B cell (primary cell): ENCODE data around the gene TBCEL. TPM values are rescaled to one million over a fixed set of nuclear protein-coding genes. Genes with fewer than 3 reads are reported as not detected.

Experiments used
- ATAC-seq: fragments of 200-7000 bp; cut with Tn5 transposase; one replicate; pipeline ENCODE4 v1.10.0; 2021; ENCODE audit warnings: low read depth, mild to moderate bottlenecking, moderate number of reproducible peaks, moderate library complexity
- CTCF ChIA-PET: fragments of 350-600 bp; sonication (Branson Sonifier 250); formaldehyde crosslinking; loops from one replicate; lab custom pipeline; 2021; ENCODE audit warnings: antibody characterized with exemption, inconsistent platforms; lab: Charles Lee
- POLR2A ChIA-PET: fragments of 350-600 bp; sonication (Branson Sonifier 250); formaldehyde crosslinking; loops from one replicate; lab custom pipeline; 2021; ENCODE audit warnings: antibody characterized with exemption; lab: Charles Lee
- DNase-seq: peaks from one replicate; pipeline ENCODE4 v3.0.0; 2013
- H2AFZ ChIP-seq: 2 replicates; pipeline ENCODE4 v1.6.1; 2012; ENCODE audit warnings: mild to moderate bottlenecking, low read depth, low read length; ENCODE audit not compliant: insufficient read depth, poor library complexity, severe bottlenecking
- H3K27ac ChIP-seq, 2 donors: 1 replicate in 1 of 2; 2 replicates in 1 of 2; pipeline ENCODE4 v1.5.1; 2012 to 2013; ENCODE audit warnings: low read length in 2 of 2, mild to moderate bottlenecking in 2 of 2, moderate library complexity in 1 of 2
- H3K27me3 ChIP-seq, 4 experiments: fragments of 200-600 bp in 1 of 4; sonication (generic) in 1 of 4; replicated peaks in 1 of 4; 1 replicate in 2 of 4; 2 replicates in 2 of 4; pipeline versions ENCODE4 v1.6.1 to v1.7.0; 2013 to 2016; ENCODE audit warnings: low read length in 3 of 4, mild to moderate bottlenecking in 2 of 4, mixed read lengths in 1 of 4, moderate library complexity in 1 of 4; ENCODE audit not compliant: insufficient read depth in 4 of 4, control insufficient read depth in 3 of 4; ENCODE audit errors: control extremely low read depth in 1 of 4
- H3K36me3 ChIP-seq, 2 experiments: replicated peaks in 1 of 2; 1 replicate in 1 of 2; 2 replicates in 1 of 2; pipeline versions ENCODE4 v1.6.1 to v1.7.1; 2013; ENCODE audit warnings: low read length in 1 of 2; ENCODE audit not compliant: insufficient read depth in 2 of 2, control insufficient read depth in 1 of 2; ENCODE audit errors: control extremely low read depth in 1 of 2, extremely low read depth in 1 of 2
- H3K4me1 ChIP-seq, 2 donors: fragments of 200-600 bp in 1 of 2; sonication (generic) in 1 of 2; 1 replicate in 1 of 2; 2 replicates in 1 of 2; pipeline versions ENCODE4 v1.5.1 to v1.6.1; 2013 to 2017; ENCODE audit warnings: low read length in 2 of 2; ENCODE audit not compliant: control insufficient read depth in 2 of 2, insufficient read depth in 2 of 2
- H3K4me2 ChIP-seq: replicated peaks from 2 replicates; pipeline ENCODE3; 2012; ENCODE audit warnings: mild to moderate bottlenecking, low read depth, low read length; ENCODE audit not compliant: poor library complexity, severe bottlenecking
- H3K4me3 ChIP-seq, 5 experiments: fragments of 200-600 bp in 1 of 5; sonication (generic) in 1 of 5; 1 replicate in 3 of 5; 2 replicates in 2 of 5; pipeline versions ENCODE4 v1.5.1 to v1.7.0; 2011 to 2016; ENCODE audit warnings: low read length in 4 of 5, mild to moderate bottlenecking in 4 of 5, low read depth in 2 of 5, control low read depth in 1 of 5, moderate library complexity in 1 of 5; ENCODE audit not compliant: insufficient read depth in 1 of 5; ENCODE audit errors: control extremely low read depth in 1 of 5, extremely low read depth in 1 of 5
- H3K79me2 ChIP-seq: fragments of 200-600 bp; sonication (generic); one replicate; pipeline ENCODE4 v1.6.0; 2016; ENCODE audit warnings: low read length; ENCODE audit not compliant: control insufficient read depth, insufficient read depth
- H3K9ac ChIP-seq: fragments of 200-600 bp; sonication (generic); 2 replicates; pipeline ENCODE4 v1.6.1; 2017; ENCODE audit warnings: mild to moderate bottlenecking, low read length, moderate library complexity
- H3K9me3 ChIP-seq, 3 donors: one replicate each; pipeline versions ENCODE4 v1.6.1 to v1.7.1; 2013; ENCODE audit warnings: low read length in 2 of 3; ENCODE audit not compliant: control insufficient read depth in 2 of 3, insufficient read depth in 1 of 3; ENCODE audit errors: control extremely low read depth in 1 of 3
- H4K20me1 ChIP-seq: 2 replicates; pipeline ENCODE4 v1.6.0; 2012; ENCODE audit warnings: mild to moderate bottlenecking, low read length; ENCODE audit not compliant: insufficient read depth, control insufficient read depth, poor library complexity, severe bottlenecking
- H3K27ac Mint-ChIP-seq: one replicate; pipeline ENCODE4 v1.8.0; 2021; ENCODE audit warnings: mixed read lengths
- H3K27me3 Mint-ChIP-seq: one replicate; pipeline ENCODE4 v1.8.0; 2021; ENCODE audit warnings: mixed read lengths
- H3K4me1 Mint-ChIP-seq: one replicate; pipeline ENCODE4 v1.8.0; 2021; ENCODE audit warnings: mixed read lengths
- H3K4me3 Mint-ChIP-seq: one replicate; pipeline ENCODE4 v1.8.0; 2021; ENCODE audit warnings: mixed read lengths
- H3K9me3 Mint-ChIP-seq: one replicate; pipeline ENCODE4 v1.8.0; 2022; ENCODE audit warnings: mixed read lengths; ENCODE audit not compliant: insufficient read depth
- EZH2 ChIP-seq: IDR thresholded peaks from 2 replicates; pipeline ENCODE4 v1.6.1; 2012; ENCODE audit warnings: borderline replicate concordance, low read depth, mild to moderate bottlenecking, moderate library complexity, low read length; ENCODE audit not compliant: insufficient read depth, poor library complexity, severe bottlenecking
- WGBS: methylation state at CpG from one replicate; pipeline ENCODE4 v1.1.5; 2013; ENCODE audit warnings: missing lambda C conversion rate; ENCODE audit not compliant: insufficient coverage; 5-methylcytosine and 5-hydroxymethylcytosine counted together
- intact Hi-C: fragments of 100-400 bp; cut with micrococcal nuclease; formaldehyde crosslinking; loops from one replicate; pipeline ENCODE4 v1.10.0; 2022
- polyA plus RNA-seq: library from polyadenylated mRNA; depleted of rRNA; stranded (reverse); fragments of >200 nt; gene quantifications from 2 replicates; pipeline ENCODE4 v1.2.3, GENCODE V29; 2012
- total RNA-seq, 2 donors: library from RNA; stranded (reverse); fragments of 120-200 nt in 1 of 2; gene quantifications; 1 replicate in 1 of 2; 2 replicates in 1 of 2; pipeline versions ENCODE4 v1.2.3 to v1.2.4, GENCODE V29; 2013 to 2022
- TF ChIP-seq, protein P1 (sequence below): fragments of 200-600 bp; IDR thresholded peaks from one replicate; pipeline ENCODE4 v1.8.0; 2022; ENCODE audit warnings: antibody characterized with exemption, mild to moderate bottlenecking

TBCEL gene
- total and polyA plus RNA-seq, 2 donors (not counting 1 experiment from before 2014, with no cell fraction given), result 3.5 to 22.8 TPM

DNA sequence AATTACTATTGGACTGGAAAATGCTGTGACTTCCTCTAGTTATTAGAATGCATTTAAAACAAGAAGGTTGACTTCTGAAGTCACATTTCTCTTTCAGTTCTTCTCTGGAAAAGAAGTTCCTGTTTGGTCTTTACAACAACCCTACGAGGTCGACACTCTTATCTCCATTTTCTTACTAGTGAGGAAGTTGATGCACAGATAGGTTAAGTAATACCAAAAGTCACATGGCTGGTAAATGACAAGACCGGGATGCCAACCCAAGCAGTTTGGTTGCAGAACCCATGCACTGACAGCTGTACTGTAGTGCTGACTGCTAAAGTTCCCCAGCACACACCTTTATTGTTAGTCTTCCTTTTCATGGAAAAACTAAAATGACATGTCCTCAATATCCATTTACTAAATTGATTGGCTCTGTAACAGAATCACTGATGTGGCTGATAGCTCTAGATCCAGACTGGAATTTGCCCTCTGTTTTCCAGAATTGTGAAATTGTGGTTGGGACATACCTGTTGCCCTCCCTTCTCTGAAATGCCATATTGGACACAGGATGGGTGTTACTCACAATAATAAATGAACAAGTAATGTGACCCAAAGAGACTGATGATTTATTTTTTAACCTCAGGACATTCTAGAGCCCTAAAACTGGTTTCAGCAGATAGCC lies 67.7 kb downstream of the TBCEL start:
- Histone ChIP-seq H3K27ac (no peak overlapping the region), H3K36me3 (peaks cover 0 to 9% of the 10 kb centered on the region in 2 experiments), H3K27me3 (no peaks in the 10 kb centered on the region), H4K20me1 (no peaks in the 10 kb centered on the region), H3K4me3 (no peak overlapping the region), H3K79me2 (no peaks in the 10 kb centered on the region), H2AFZ (no peak overlapping the region), H3K4me2 (no peak overlapping the region), H3K4me1 (no peaks in the 10 kb centered on the region), H3K9ac (no peak overlapping the region), H3K9me3 (no peaks in the 10 kb centered on the region)
- H3K27me3 Mint-ChIP-seq, result no peaks in the 10 kb centered on the region
- H3K27ac Mint-ChIP-seq, result no peak overlapping the region
- ATAC-seq, result no peak
- H3K9me3 Mint-ChIP-seq, result no peaks in the 10 kb centered on the region
- peaks cover 4% of the 10 kb centered on the region for H3K4me1 Mint-ChIP-seq
- POLR2A ChIA-PET, result no interaction called here
- intact Hi-C loops, result no loop called here
- no peak for DNase-seq
- TF ChIP-seq EZH2, result no peak
- TF ChIP-seq, protein P1, sequence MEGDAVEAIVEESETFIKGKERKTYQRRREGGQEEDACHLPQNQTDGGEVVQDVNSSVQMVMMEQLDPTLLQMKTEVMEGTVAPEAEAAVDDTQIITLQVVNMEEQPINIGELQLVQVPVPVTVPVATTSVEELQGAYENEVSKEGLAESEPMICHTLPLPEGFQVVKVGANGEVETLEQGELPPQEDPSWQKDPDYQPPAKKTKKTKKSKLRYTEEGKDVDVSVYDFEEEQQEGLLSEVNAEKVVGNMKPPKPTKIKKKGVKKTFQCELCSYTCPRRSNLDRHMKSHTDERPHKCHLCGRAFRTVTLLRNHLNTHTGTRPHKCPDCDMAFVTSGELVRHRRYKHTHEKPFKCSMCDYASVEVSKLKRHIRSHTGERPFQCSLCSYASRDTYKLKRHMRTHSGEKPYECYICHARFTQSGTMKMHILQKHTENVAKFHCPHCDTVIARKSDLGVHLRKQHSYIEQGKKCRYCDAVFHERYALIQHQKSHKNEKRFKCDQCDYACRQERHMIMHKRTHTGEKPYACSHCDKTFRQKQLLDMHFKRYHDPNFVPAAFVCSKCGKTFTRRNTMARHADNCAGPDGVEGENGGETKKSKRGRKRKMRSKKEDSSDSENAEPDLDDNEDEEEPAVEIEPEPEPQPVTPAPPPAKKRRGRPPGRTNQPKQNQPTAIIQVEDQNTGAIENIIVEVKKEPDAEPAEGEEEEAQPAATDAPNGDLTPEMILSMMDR, result no peak
- CTCF ChIA-PET, result no interaction called here
- WGBS, result 25% methylated on average over 1 of the region's 3 CpGs
- H3K4me3 Mint-ChIP-seq, result no peak overlapping the region

DNA sequence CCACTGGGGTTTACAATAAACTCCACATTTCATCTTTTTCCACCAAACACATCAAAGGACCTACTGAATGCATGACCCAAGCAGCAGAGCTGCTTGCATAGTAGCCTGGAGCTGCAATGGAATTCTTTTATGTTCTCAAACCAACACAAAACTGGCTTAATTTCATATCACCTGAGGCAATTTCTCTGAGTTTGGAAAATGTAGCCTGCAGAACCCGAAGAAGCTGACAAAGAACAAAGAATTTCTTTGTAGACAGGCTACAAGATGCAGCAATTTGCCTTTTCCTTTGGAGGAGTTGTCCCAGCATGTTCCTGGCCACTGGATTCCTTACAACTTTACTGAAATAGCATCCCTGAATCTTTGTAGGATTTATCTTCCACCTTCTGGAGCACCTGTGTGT lies 71.7 kb downstream of the TBCEL start:
- Histone ChIP-seq H3K4me3 (no peak overlapping the region), H3K9me3 (no peaks in the 10 kb centered on the region), H4K20me1 (no peaks in the 10 kb centered on the region), H3K27ac (no peak overlapping the region), H2AFZ (no peak overlapping the region), H3K4me2 (no peak overlapping the region), H3K4me1 (no peaks in the 10 kb centered on the region), H3K36me3 (no peaks in the 10 kb centered on the region), H3K9ac (no peak overlapping the region), H3K79me2 (no peaks in the 10 kb centered on the region), H3K27me3 (no peaks in the 10 kb centered on the region)
- CTCF ChIA-PET, result interaction anchor here (0.9 kb wide), 1 partner anchor 10 kb away, joined by 3 read pairs; no protein-coding TSS in a partner anchor
- intact Hi-C loops, result no loop called here
- DNase-seq, result no peak
- ATAC-seq, result no peak
- TF ChIP-seq, protein P1, result no peak
- no peak for TF ChIP-seq EZH2
- H3K9me3 Mint-ChIP-seq, result no peaks in the 10 kb centered on the region
- no peak overlapping the region for H3K4me3 Mint-ChIP-seq
- POLR2A ChIA-PET, result no interaction called here
- 89% methylated on average over 1 of the region's 1 CpG for WGBS
- H3K27ac Mint-ChIP-seq, result no peak overlapping the region
- H3K27me3 Mint-ChIP-seq, result peaks cover 2% of the 10 kb centered on the region
- H3K4me1 Mint-ChIP-seq, result peaks cover 4% of the 10 kb centered on the region
